HCT116 (cell line): Measurements from ENCODE around the gene PBLD.

ENCODE experiments used
- CTCF ChIP-seq, 3 experiments: fragments of 200-600 bp in 1 of 3; sonication (generic) in 1 of 3; IDR thresholded peaks in 2 of 3; conservative IDR thresholded peaks in 1 of 3; 2 replicates each; pipeline ENCODE4 v1.5.1; 2012 to 2017; ENCODE audit warnings: low read depth in 2 of 3, low read length in 2 of 3, antibody characterized with exemption in 1 of 3, borderline replicate concordance in 1 of 3, control low read depth in 1 of 3, mild to moderate bottlenecking in 1 of 3, mixed read lengths in 1 of 3, mixed run types in 1 of 3, moderate library complexity in 1 of 3; ENCODE audit not compliant: insufficient read depth in 1 of 3
- EGR1 ChIP-seq: IDR thresholded peaks from 2 replicates; pipeline ENCODE4 v1.6.1; 2012; ENCODE audit warnings: low read depth
- EZH2 ChIP-seq: fragments of 200-600 bp; sonication (generic); IDR thresholded peaks from 2 replicates; pipeline ENCODE4 v1.6.1; 2017; ENCODE audit warnings: antibody characterized with exemption, mixed run types
- EZH2phosphoT487 ChIP-seq: fragments of 200-600 bp; IDR thresholded peaks from 2 replicates; pipeline ENCODE4 v1.6.1; 2018; ENCODE audit warnings: antibody characterized with exemption, borderline replicate concordance
- JUND ChIP-seq: IDR thresholded peaks from 2 replicates; pipeline ENCODE4 v1.6.1; 2012
- POLR2A ChIP-seq: IDR thresholded peaks from 2 replicates; pipeline ENCODE4 v1.7.0; 2011; ENCODE audit warnings: borderline replicate concordance; ENCODE audit not compliant: insufficient read depth, insufficient read length; ENCODE audit errors: extremely low read depth
- POLR2AphosphoS5 ChIP-seq: IDR thresholded peaks from 2 replicates; pipeline ENCODE4 v1.6.1; 2011; ENCODE audit warnings: mild to moderate bottlenecking, low read depth, low read length, moderate library complexity
- SP1 ChIP-seq: IDR thresholded peaks from 2 replicates; pipeline ENCODE4 v1.6.1; 2012; ENCODE audit warnings: low read depth
- TCF7L2 ChIP-seq: IDR thresholded peaks from 2 replicates; pipeline ENCODE4 v1.7.0; 2011; ENCODE audit warnings: borderline replicate concordance, inconsistent platforms; ENCODE audit not compliant: insufficient read depth, insufficient read length; ENCODE audit errors: extremely low read depth
- YY1 ChIP-seq: IDR thresholded peaks from 2 replicates; pipeline ENCODE4 v1.6.1; 2011; ENCODE audit warnings: low read length, low read depth, moderate library complexity, mild to moderate bottlenecking; ENCODE audit not compliant: insufficient replicate concordance; ENCODE audit errors: extremely low read depth
- ZBTB33 ChIP-seq: IDR thresholded peaks from 2 replicates; pipeline ENCODE4 v1.6.1; 2011; ENCODE audit warnings: mild to moderate bottlenecking, low read length, moderate library complexity; ENCODE audit not compliant: insufficient replicate concordance; ENCODE audit errors: extremely low read depth
- TF ChIP-seq, protein P1 (sequence below): IDR thresholded peaks from 2 replicates; pipeline ENCODE4 v1.6.1; 2012
- TF ChIP-seq, protein P2 (sequence below): IDR thresholded peaks from 2 replicates; pipeline ENCODE4 v1.6.1; 2012

DNA sequence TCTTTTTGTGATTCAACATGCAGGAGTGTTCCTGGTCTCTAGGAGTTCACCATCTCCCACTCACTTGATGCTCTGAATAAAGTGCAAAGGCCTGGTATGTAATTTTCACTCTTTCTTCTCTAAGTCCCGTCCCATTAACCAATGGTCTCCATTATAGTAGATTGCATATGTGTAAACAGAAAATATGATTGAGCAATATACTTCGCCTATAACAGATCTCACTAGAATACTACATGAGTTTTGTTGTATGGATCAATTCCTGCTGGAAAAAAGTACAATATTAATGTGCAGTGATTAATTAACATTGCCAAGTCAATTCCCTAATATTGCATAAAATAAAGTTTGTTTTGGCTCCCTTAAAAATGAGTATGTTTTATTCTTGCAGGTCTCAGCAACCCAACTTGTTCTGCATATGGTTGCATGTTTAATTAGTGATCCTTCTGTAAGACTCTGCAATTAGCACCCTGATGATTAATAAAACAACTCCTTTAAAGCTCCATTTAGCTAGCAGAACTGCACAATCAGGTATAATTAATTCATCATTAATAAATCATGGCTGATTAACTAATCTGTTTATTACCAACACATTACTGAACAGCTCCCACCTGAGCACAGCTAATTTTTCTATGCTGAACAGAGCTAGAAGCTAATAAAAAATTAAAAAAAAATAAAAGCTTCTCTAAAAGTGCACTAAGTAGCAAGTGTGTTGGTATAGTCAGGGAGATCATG is 63.0 kb downstream of the PBLD start:
- TF ChIP-seq CTCF (IDR thresholded peaks at IDR 0.05 in 2 of 3, conservative IDR thresholded peaks at IDR 0.05 in 1 of 3; ENCODE audit: borderline replicate concordance in 1 of 3, insufficient read depth in 1 of 3, low read depth in 2 of 3, low read length in 2 of 3) = no peak
- no peak for TF ChIP-seq EGR1
- TF ChIP-seq YY1 = no peak
- no peak for TF ChIP-seq EZH2
- TF ChIP-seq JUND = no peak
- TF ChIP-seq EZH2phosphoT487 = no peak
- TF ChIP-seq, protein P1, sequence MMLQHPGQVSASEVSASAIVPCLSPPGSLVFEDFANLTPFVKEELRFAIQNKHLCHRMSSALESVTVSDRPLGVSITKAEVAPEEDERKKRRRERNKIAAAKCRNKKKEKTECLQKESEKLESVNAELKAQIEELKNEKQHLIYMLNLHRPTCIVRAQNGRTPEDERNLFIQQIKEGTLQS = no peak
- no peak for TF ChIP-seq POLR2A
- no peak for TF ChIP-seq SP1
- no peak for TF ChIP-seq TCF7L2
- TF ChIP-seq ZBTB33 = no peak
- TF ChIP-seq, protein P2, sequence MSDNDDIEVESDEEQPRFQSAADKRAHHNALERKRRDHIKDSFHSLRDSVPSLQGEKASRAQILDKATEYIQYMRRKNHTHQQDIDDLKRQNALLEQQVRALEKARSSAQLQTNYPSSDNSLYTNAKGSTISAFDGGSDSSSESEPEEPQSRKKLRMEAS = no peak
- no peak for TF ChIP-seq POLR2AphosphoS5
